HepG2 (cell line): ENCODE data around the gene TFE3. TPM values are rescaled to one million over a fixed set of nuclear protein-coding genes. Genes with fewer than 3 reads are reported as not detected.

Source experiments
- ATAC-seq: fragments of 200-7000 bp; cut with Tn5 transposase; 3 replicates; pipeline ENCODE4 v1.9.1; 2020; ENCODE audit warnings: mild to moderate bottlenecking, moderate library complexity
- Bru-seq: library from RNA; stranded (reverse); fragments of 400-500 nt; gene quantifications from one replicate; lab custom pipeline; 2021; lab: Mats Ljungman, UMichigan
- BruChase-seq, 2 experiments: library from RNA; stranded (reverse); fragments of 400-500 nt; gene quantifications; one replicate each; lab custom pipeline; 2021; lab: Mats Ljungman, UMichigan
- BruUV-seq: library from RNA; stranded (reverse); fragments of 400-500 nt; replicated peaks from 2 replicates; lab custom pipeline; 2021; lab: Mats Ljungman, UMichigan
- CTCF ChIA-PET: fragments of 300-600 bp; formaldehyde crosslinking; extraction: SDS; loops from one replicate; lab custom pipeline; 2021; ENCODE audit warnings: low total read pairs, inconsistent platforms, low intra/inter-chr PET ratio; lab: Yijun Ruan, JAX
- POLR2A ChIA-PET: fragments of 350-600 bp; sonication (Branson Sonifier 250); formaldehyde crosslinking; loops from one replicate; lab custom pipeline; 2020; ENCODE audit warnings: antibody characterized with exemption, inconsistent platforms; lab: Yijun Ruan, JAX
- DNase-seq: peaks from one replicate; pipeline ENCODE4 v3.0.0-alpha.2; 2015; ENCODE audit warnings: low spot score
- FAIRE-seq: peaks from 3 replicates; lab custom pipeline; 2011; peaks lifted over from hg19 to GRCh38; lab: Jason Lieb, UNC
- H2AFZ ChIP-seq: one replicate; pipeline ENCODE4 v1.6.1; 2011; ENCODE audit warnings: low read length, inconsistent platforms
- H3K27ac ChIP-seq: fragments of 300-600 bp; 3 replicates; pipeline ENCODE4 v1.8.0; 2011; ENCODE audit warnings: mixed run types, mild to moderate bottlenecking, mixed read lengths, low read length, inconsistent platforms; ENCODE audit not compliant: insufficient read depth; ENCODE audit errors: extremely low read length
- H3K27me3 ChIP-seq, 2 experiments: fragments of 200-600 bp in 1 of 2; 2 replicates in 1 of 2; 3 replicates in 1 of 2; pipeline versions ENCODE4 v1.6.0 to v1.8.0; 2011; ENCODE audit warnings: low read length in 2 of 2, mild to moderate bottlenecking in 2 of 2, moderate library complexity in 2 of 2, inconsistent platforms in 1 of 2; ENCODE audit not compliant: insufficient read depth in 2 of 2, control insufficient read depth in 1 of 2
- H3K36me3 ChIP-seq, 2 experiments: fragments of 200-600 bp in 1 of 2; replicated peaks in 1 of 2; 2 replicates in 1 of 2; 3 replicates in 1 of 2; pipeline versions ENCODE4 v1.5.1 to v1.8.0; 2011; ENCODE audit warnings: low read length in 2 of 2, inconsistent platforms in 1 of 2; ENCODE audit not compliant: insufficient read depth in 2 of 2, control insufficient read depth in 1 of 2
- H3K4me1 ChIP-seq: 2 replicates; pipeline ENCODE4 v1.5.1; 2012; ENCODE audit warnings: low read length, inconsistent platforms; ENCODE audit not compliant: insufficient read depth
- H3K4me2 ChIP-seq: 2 replicates; pipeline ENCODE4 v1.6.0; 2011; ENCODE audit warnings: low read depth, low read length, inconsistent platforms
- H3K4me3 ChIP-seq, 3 experiments: fragments of 200-600 bp in 1 of 3; sonication (generic), shearing (Covaris generic) in 1 of 3; replicated peaks in 1 of 3; 2 replicates each; pipeline ENCODE4 v1.5.1; 2011 to 2016; ENCODE audit warnings: low read length in 3 of 3, inconsistent platforms in 2 of 3, low read depth in 2 of 3, mild to moderate bottlenecking in 2 of 3, control low read depth in 1 of 3, mixed read lengths in 1 of 3; ENCODE audit not compliant: insufficient read depth in 1 of 3
- H3K79me2 ChIP-seq: one replicate; pipeline ENCODE4 v1.6.1; 2011; ENCODE audit warnings: low read length, inconsistent platforms; ENCODE audit not compliant: insufficient read depth
- H3K9ac ChIP-seq: 2 replicates; pipeline ENCODE4 v1.6.0; 2011; ENCODE audit warnings: mild to moderate bottlenecking, low read depth, low read length, inconsistent platforms; ENCODE audit not compliant: insufficient read depth
- H3K9me3 ChIP-seq: 2 replicates; pipeline ENCODE4 v1.5.1; 2012; ENCODE audit warnings: mild to moderate bottlenecking, low read length
- H4K20me1 ChIP-seq: 2 replicates; pipeline ENCODE4 v1.6.0; 2011; ENCODE audit warnings: inconsistent platforms, mild to moderate bottlenecking, low read length, moderate library complexity; ENCODE audit not compliant: insufficient read depth
- DMAP1 ChIP-seq: IDR thresholded peaks from 2 replicates; pipeline ENCODE4 v1.6.1; 2016
- FOXA1 ChIP-seq, 2 experiments: fragments of 450-650 bp in 1 of 2; sonication (generic) in 1 of 2; formaldehyde crosslinking in 1 of 2; IDR thresholded peaks; 2 replicates each; pipeline versions ENCODE4 v1.4.0 to v1.6.1; 2016 to 2020; ENCODE audit warnings: missing genetic modification reagents in 1 of 2
- HCFC1 ChIP-seq: fragments of 150-350 bp; IDR thresholded peaks from 2 replicates; pipeline ENCODE4 v1.6.1; 2014; ENCODE audit warnings: low read depth, low read length
- MXD4 ChIP-seq: IDR thresholded peaks from 2 replicates; pipeline ENCODE4 v1.6.1; 2016; ENCODE audit warnings: mild to moderate bottlenecking, missing biosample characterization, missing genetic modification reagents
- RCOR2 ChIP-seq: IDR thresholded peaks from 2 replicates; pipeline ENCODE4 v1.6.1; 2016; ENCODE audit warnings: missing biosample characterization, missing genetic modification reagents
- SMARCE1 ChIP-seq: fragments of 450-650 bp; IDR thresholded peaks from 2 replicates; pipeline ENCODE4 v1.6.1; 2017; ENCODE audit warnings: borderline replicate concordance
- SP4 ChIP-seq: sonication (generic); formaldehyde crosslinking; IDR thresholded peaks from 2 replicates; pipeline ENCODE4 v1.8.1; 2023; ENCODE audit warnings: mild to moderate bottlenecking, missing genetic modification reagents
- TARDBP ChIP-seq: sonication (generic); formaldehyde crosslinking; IDR thresholded peaks from 2 replicates; pipeline ENCODE4 v1.8.0; 2022; ENCODE audit warnings: mild to moderate bottlenecking, missing genetic modification reagents
- THAP7 ChIP-seq: sonication (generic); formaldehyde crosslinking; IDR thresholded peaks from 2 replicates; pipeline ENCODE4 v1.8.1; 2023; ENCODE audit warnings: mild to moderate bottlenecking, missing genetic modification reagents
- ZBTB44 ChIP-seq: sonication (generic); formaldehyde crosslinking; IDR thresholded peaks from 2 replicates; pipeline ENCODE4 v1.4.0; 2020; ENCODE audit warnings: missing genetic modification reagents
- ZNF614 ChIP-seq: IDR thresholded peaks from 2 replicates; pipeline ENCODE4 v1.6.1; 2018; ENCODE audit warnings: missing biosample characterization, missing genetic modification reagents, inconsistent platforms, borderline replicate concordance
- ZNF792 ChIP-seq: IDR thresholded peaks from 2 replicates; pipeline ENCODE4 v1.6.1; 2016
- WGBS: methylation state at CpG from one replicate; pipeline ENCODE4 v1.1.6; 2017; ENCODE audit warnings: low lambda C conversion rate; 5-methylcytosine and 5-hydroxymethylcytosine counted together
- in situ Hi-C: cut with HindIII; loops from 2 replicates; pipeline ENCODE4 v1.10.0; 2017; ENCODE audit warnings: low pct_unique_long_range_greater_than_20kb; ENCODE audit not compliant: extremely low pct_ligation_motif_present
- intact Hi-C: fragments of 100-400 bp; cut with micrococcal nuclease; formaldehyde crosslinking; loops from one replicate; pipeline ENCODE4 v1.10.0; 2022; ENCODE audit not compliant: unreplicated experiment
- long read RNA-seq, 2 experiments: library from RNA in 1 of 2; library from polyadenylated mRNA in 1 of 2; stranded (forward) in 1 of 2; unstranded in 1 of 2; transcript quantifications; one replicate each; pipeline ENCODE4 v2.0.0, GENCODE V29; 2019 to 2022
- polyA minus RNA-seq, 3 experiments: library from RNA; depleted of rRNA, polyadenylated mRNA; stranded (reverse); fragments of >200 nt; gene quantifications; 2 replicates each; pipeline ENCODE4 v1.2.3, GENCODE V29; 2011; ENCODE audit warnings: low replicate concordance in 1 of 3
- polyA plus RNA-seq, 8 experiments: library from polyadenylated mRNA; depleted of rRNA in 3 of 8; stranded (reverse) in 7 of 8; unstranded in 1 of 8; fragments of >200 nt; fragmentation: Illumina TruSeq in 4 of 8; extraction: Trizol in 4 of 8; gene quantifications; 2 replicates each; pipeline versions ENCODE4 v1.2.1 to v1.2.3, GENCODE V29; 2011 to 2016; ENCODE audit warnings: low read depth in 4 of 8, missing spikeins in 1 of 8, mixed read lengths in 1 of 8; ENCODE audit not compliant: insufficient read depth in 1 of 8
- total RNA-seq, 5 experiments: library from RNA; depleted of rRNA; stranded (reverse); fragments of >200 nt; fragmentation: Illumina TruSeq; extraction: Trizol; gene quantifications; 2 replicates each; pipeline ENCODE4 v1.2.3, GENCODE V29; 2016; ENCODE audit warnings: low read depth in 1 of 5

TFE3 gene
- 8.8 and 12.3 TPM in 2 replicates for total RNA-seq (2016; rRNA removed; fragmentation: Illumina TruSeq; extraction: Trizol)
- total RNA-seq (2016; cell fraction: cytosol; rRNA removed; fragmentation: Illumina TruSeq; extraction: Trizol; ENCODE audit: low read depth) = 7.1 and 7.8 TPM in 2 replicates
- total RNA-seq (2016; cell fraction: insoluble cytoplasmic fraction; rRNA removed; fragmentation: Illumina TruSeq; extraction: Trizol) = 7.3 and 11.4 TPM in 2 replicates
- total RNA-seq (2016; cell fraction: membrane; rRNA removed; fragmentation: Illumina TruSeq; extraction: Trizol) = 19.2 and 21.8 TPM in 2 replicates
- 7.7 and 10.3 TPM in 2 replicates for total RNA-seq (2016; cell fraction: nucleus; rRNA removed; fragmentation: Illumina TruSeq; extraction: Trizol)
- 8.3 and 13.1 TPM in 2 replicates for polyA plus RNA-seq (2011; rRNA removed)
- polyA plus RNA-seq (2011; cell fraction: cytosol; rRNA removed) = 7.3 and 11.0 TPM in 2 replicates
- 18.5 and 24.4 TPM in 2 replicates for polyA plus RNA-seq (2011; cell fraction: nucleus; rRNA removed)
- polyA plus RNA-seq (2012) = 13.3 and 22.4 TPM in 2 replicates
- polyA plus RNA-seq (2016; cell fraction: cytosol; fragmentation: Illumina TruSeq; extraction: Trizol; ENCODE audit: low read depth) = 12.4 and 13.7 TPM in 2 replicates
- 17.3 and 24.4 TPM in 2 replicates for polyA plus RNA-seq (2016; cell fraction: insoluble cytoplasmic fraction; fragmentation: Illumina TruSeq; extraction: Trizol; ENCODE audit: low read depth)
- polyA plus RNA-seq (2016; cell fraction: membrane; fragmentation: Illumina TruSeq; extraction: Trizol; ENCODE audit: low read depth) = 30.6 and 31.9 TPM in 2 replicates
- 31.0 and 32.9 TPM in 2 replicates for polyA plus RNA-seq (2016; cell fraction: nucleus; fragmentation: Illumina TruSeq; extraction: Trizol; ENCODE audit: insufficient read depth, low read depth)
- 19.4 and 40.0 TPM in 2 replicates for polyA minus RNA-seq (2011; rRNA and poly(A)+ RNA removed; ENCODE audit: low replicate concordance)
- polyA minus RNA-seq (2011; cell fraction: cytosol; rRNA and poly(A)+ RNA removed) = 13.7 and 14.2 TPM in 2 replicates
- 12.0 and 14.9 TPM in 2 replicates for polyA minus RNA-seq (2011; cell fraction: nucleus; rRNA and poly(A)+ RNA removed)
- Bru-seq, nascent RNA = percentile 62 among the genes with signal in this experiment
- percentile 85 among the genes with signal in this experiment for BruChase-seq, experiment 1, labeled RNA remaining after a 6-hour chase
- BruChase-seq, experiment 2, labeled RNA remaining after a 2-hour chase = percentile 76 among the genes with signal in this experiment
- long read RNA-seq, experiment 1, partial matches to known transcripts = 0 of 3 reads
- long read RNA-seq, experiment 1, other reads (novel, unspliced or antisense) = 0 of 3 reads
- long read RNA-seq, experiment 2, transcript TFE3-204 (10 exons, 3,279 nt) = minor isoform, 9 of 131 reads
- long read RNA-seq, experiment 2, transcript TFE3-201 (10 exons, 3,415 nt) = major isoform, 48 of 131 reads
- long read RNA-seq, experiment 2, partial matches to known transcripts = 20 of 131 reads
- long read RNA-seq, experiment 2, other reads (novel, unspliced or antisense) = 50 of 131 reads

- H3K4me1 ChIP-seq = peaks cover 41% of the 10 kb centered on the region
- peak within 1 kb of the TSS; percentile 85 for H3K4me2 ChIP-seq
- peaks cover 0 to 6% of the 10 kb centered on the region in 2 experiments; a peak in 1 of 5 replicates for H3K36me3 ChIP-seq
- BruUV-seq = no TSS peak
- peaks cover 20% of the 10 kb centered on the region for H3K79me2 ChIP-seq
- peak; percentile 100 for FAIRE-seq
- ATAC-seq = peak; percentile 89
- peak within 1 kb of the TSS; percentile 66 for H3K27ac ChIP-seq
- H3K27me3 ChIP-seq = no peaks in the 10 kb centered on the region; a peak in 1 of 5 replicates
- ChIA-PET POLR2A (interaction anchor here (0.9 to 3.4 kb wide), 8 partner anchors 10 to 147 kb away, joined by 3 to 20 read pairs (median 6); partner anchors contain the start of genes GRIPAP1 and OTUD5), CTCF (no interaction called here)
- no peak within 1 kb of the TSS for H2AFZ ChIP-seq
- no peaks in the 10 kb centered on the region for H3K9me3 ChIP-seq
- intact Hi-C loops = loop anchor here (2.0 to 5.0 kb wide), 2 partner anchors 57 to 86 kb away; partner anchors contain the start of gene OTUD5
- no peaks in the 10 kb centered on the region for H4K20me1 ChIP-seq
- WGBS = no CpG with 5 or more reads among the region's 67 CpGs
- peak within 1 kb of the TSS; percentile 84 for H3K9ac ChIP-seq
- peak; percentile 97 for DNase-seq
- peak within 1 kb of the TSS; percentile 73 to 82 (median 78) for H3K4me3 ChIP-seq
- in situ Hi-C loops = no loop called here
- TF ChIP-seq SMARCE1 (no peak), SP4 (CRISPR knock-in tag) (peak; percentile 88), FOXA1 (IDR thresholded peaks at IDR 0.05) (no peak), FOXA1 (CRISPR knock-in tag; IDR thresholded peaks at IDR 0.05) (no peak), MXD4 (CRISPR knock-in tag) (no peak), TARDBP (CRISPR knock-in tag) (0 out of 2 replicates have a peak, but pooled peaks have one; percentile 66), DMAP1 (CRISPR knock-in tag) (no peak), HCFC1 (no peak), ZNF614 (CRISPR knock-in tag) (no peak), RCOR2 (CRISPR knock-in tag) (no peak), ZNF792 (CRISPR knock-in tag) (no peak), ZBTB44 (CRISPR knock-in tag) (no peak), THAP7 (CRISPR knock-in tag) (no peak)
These were observed at the start of gene TFE3 for GRCh38 chrX:49043220-49043986. TSS of gene TFE3 (minus strand) at chrX:49043357. CDS start at chrX:49043226, 131 bp downstream.
